LNCaP clone FGC (cell line): Measurements from ENCODE around the gene DDR1.

Experiments used
- DNase-seq: peaks from one replicate; pipeline ENCODE4 v3.0.0-alpha.2; 2011; ENCODE audit warnings: low read depth
- H3K4me3 ChIP-seq: 2 replicates; pipeline ENCODE4 v1.5.1; 2011; ENCODE audit warnings: mild to moderate bottlenecking, low read depth, low read length, control low read depth
- CTCF ChIP-seq: IDR thresholded peaks from 2 replicates; pipeline ENCODE4 v1.5.1; 2012; ENCODE audit warnings: mild to moderate bottlenecking; ENCODE audit not compliant: control insufficient read depth, insufficient read depth; ENCODE audit errors: extremely low read depth

DDR1 gene

GRCh38 chr6:30893666-30894065 is 9.3 kb downstream of the DDR1 start:
- no peak for DNase-seq
- TF ChIP-seq CTCF = no peak
- no peak overlapping the region for H3K4me3 ChIP-seq

GRCh38 chr6:30894381-30894780 is 10.1 kb downstream of the DDR1 start:
- no peak overlapping the region for H3K4me3 ChIP-seq
- no peak for DNase-seq
- TF ChIP-seq CTCF = no peak

GRCh38 chr6:30894935-30895334 is 10.6 kb downstream of the DDR1 start:
- no peak for TF ChIP-seq CTCF
- DNase-seq = no peak
- H3K4me3 ChIP-seq = no peak overlapping the region

GRCh38 chr6:30895343-30895742 is 11.0 kb downstream of the DDR1 start:
- DNase-seq = no peak
- no peak overlapping the region for H3K4me3 ChIP-seq
- no peak for TF ChIP-seq CTCF

DNA sequence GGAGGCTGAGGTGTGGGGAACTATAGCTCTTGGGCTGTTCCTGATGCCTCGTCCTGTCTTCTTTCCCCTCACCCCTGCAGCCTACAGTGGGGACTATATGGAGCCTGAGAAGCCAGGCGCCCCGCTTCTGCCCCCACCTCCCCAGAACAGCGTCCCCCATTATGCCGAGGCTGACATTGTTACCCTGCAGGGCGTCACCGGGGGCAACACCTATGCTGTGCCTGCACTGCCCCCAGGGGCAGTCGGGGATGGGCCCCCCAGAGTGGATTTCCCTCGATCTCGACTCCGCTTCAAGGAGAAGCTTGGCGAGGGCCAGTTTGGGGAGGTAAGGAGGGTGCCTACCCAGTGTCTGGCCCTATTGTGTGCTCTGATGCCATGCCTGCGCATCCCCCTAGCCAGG is 12.2 kb downstream of the DDR1 start:
- DNase-seq = no peak
- no peak overlapping the region for H3K4me3 ChIP-seq
- no peak for TF ChIP-seq CTCF

- DNase-seq = no peak
- H3K4me3 ChIP-seq = no peak overlapping the region
- no peak for TF ChIP-seq CTCF
These were observed 13.6 kb downstream of the DDR1 start for GRCh38 chr6:30897882-30898281.

GRCh38 chr6:30898750-30899360 is 14.5 kb downstream of the DDR1 start:
- H3K4me3 ChIP-seq = no peak overlapping the region
- no peak for TF ChIP-seq CTCF
- no peak for DNase-seq
